Measurements from ENCODE around the gene NAA16. TPM values are rescaled to one million over a fixed set of nuclear protein-coding genes. Genes with fewer than 3 reads are reported as not detected.
"Not testable (repeated sequence)": the region's sequence is repeated elsewhere in the genome, so short reads cannot be mapped to it uniquely, and the experiment has no call there.

NAA16 gene
- total RNA-seq, 1 experiment from 2014 or later: 9.8 TPM

DNA sequence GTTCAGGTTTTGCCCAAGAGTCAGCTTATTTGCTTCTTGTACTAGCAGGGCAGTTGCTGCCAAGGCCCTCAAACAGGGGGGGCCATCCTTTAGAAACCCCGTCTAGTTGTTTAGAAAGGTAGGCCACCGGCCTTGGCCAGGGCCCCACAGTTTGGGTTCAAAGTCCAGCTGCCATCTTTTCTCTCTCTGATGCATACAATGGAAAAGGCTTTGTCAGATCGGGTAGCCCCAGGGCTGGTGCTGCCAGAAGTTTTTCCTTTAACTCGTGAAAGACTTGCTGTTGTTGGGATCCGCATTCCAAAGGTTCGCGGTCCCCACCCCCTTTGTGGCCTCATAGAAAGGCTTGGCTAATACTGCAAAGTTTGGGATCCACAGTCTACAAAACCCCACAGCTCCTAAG is 110.9 kb downstream of the NAA16 start:
- H2AFZ ChIP-seq (ENCODE audit: low read length); CTCF ChIA-PET; H3K9ac ChIP-seq (ENCODE audit: low read length); DNase-seq; H3K9me2 ChIP-seq (replicated peaks; ENCODE audit: low read length); H3K4me3 ChIP-seq (ENCODE audit: low read length); H3K4me1 ChIP-seq (ENCODE audit: insufficient read depth, low read length); H3K4me2 ChIP-seq (ENCODE audit: low read length); H3K27me3 ChIP-seq (ENCODE audit: low read length); H4K20me1 ChIP-seq (ENCODE audit: low read length); H3K9me3 ChIP-seq (ENCODE audit: low read length); BruUV-seq (replicated peaks); ATAC-seq; POLR2A ChIA-PET (ENCODE audit: unreplicated experiment); intact Hi-C loops (cut with micrococcal nuclease); H3K27ac ChIP-seq (ENCODE audit: low read length); H3K79me2 ChIP-seq (ENCODE audit: low read length); H3F3A ChIP-seq (ENCODE audit: low read length, unreplicated experiment); H3K36me3 ChIP-seq (ENCODE audit: low read depth, low read length): not testable (repeated sequence)

DNA sequence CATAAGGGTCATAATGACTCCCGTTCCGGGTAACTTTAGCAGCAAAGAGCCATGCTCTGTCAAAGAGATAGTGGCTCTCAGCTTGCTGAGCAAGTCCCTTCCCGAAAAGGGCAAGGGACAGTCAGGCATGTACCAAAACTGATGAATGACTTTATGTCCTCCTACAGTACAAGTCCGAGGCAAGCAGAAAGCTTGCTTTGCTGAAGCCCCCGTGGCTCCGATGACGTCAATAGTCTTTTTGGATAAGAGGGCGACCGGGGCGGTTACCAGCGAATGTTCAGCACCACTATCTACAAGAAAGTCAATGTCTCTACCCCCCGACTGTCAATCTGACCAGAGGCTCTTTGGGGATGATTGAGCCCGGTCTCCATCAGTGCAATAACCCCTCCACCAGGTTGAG is 112.2 kb downstream of the NAA16 start:
- DNase-seq; H3K27me3 ChIP-seq (ENCODE audit: low read length); H3K9me3 ChIP-seq (ENCODE audit: low read length); H3F3A ChIP-seq (ENCODE audit: low read length, unreplicated experiment); BruUV-seq (replicated peaks); H3K27ac ChIP-seq (ENCODE audit: low read length); CTCF ChIA-PET; H3K79me2 ChIP-seq (ENCODE audit: low read length); H3K9me2 ChIP-seq (replicated peaks; ENCODE audit: low read length); H4K20me1 ChIP-seq (ENCODE audit: low read length); H3K4me2 ChIP-seq (ENCODE audit: low read length); ATAC-seq; POLR2A ChIA-PET (ENCODE audit: unreplicated experiment); H2AFZ ChIP-seq (ENCODE audit: low read length); intact Hi-C loops (cut with micrococcal nuclease); H3K4me1 ChIP-seq (ENCODE audit: insufficient read depth, low read length); H3K36me3 ChIP-seq (ENCODE audit: low read depth, low read length); H3K9ac ChIP-seq (ENCODE audit: low read length); H3K4me3 ChIP-seq (ENCODE audit: low read length): not testable (repeated sequence)

GRCh38 chr13:41424675-41425074 is 113.6 kb downstream of the NAA16 start:
- H2AFZ ChIP-seq (ENCODE audit: low read length); H4K20me1 ChIP-seq (ENCODE audit: low read length); POLR2A ChIA-PET (ENCODE audit: unreplicated experiment); H3K9ac ChIP-seq (ENCODE audit: low read length); H3K27ac ChIP-seq (ENCODE audit: low read length); H3K4me2 ChIP-seq (ENCODE audit: low read length); intact Hi-C loops (cut with micrococcal nuclease); H3K79me2 ChIP-seq (ENCODE audit: low read length); H3K9me3 ChIP-seq (ENCODE audit: low read length); BruUV-seq (replicated peaks); H3F3A ChIP-seq (ENCODE audit: low read length, unreplicated experiment); H3K4me1 ChIP-seq (ENCODE audit: insufficient read depth, low read length); ATAC-seq; H3K27me3 ChIP-seq (ENCODE audit: low read length); H3K4me3 ChIP-seq (ENCODE audit: low read length); CTCF ChIA-PET; H3K9me2 ChIP-seq (replicated peaks; ENCODE audit: low read length); DNase-seq; H3K36me3 ChIP-seq (ENCODE audit: low read depth, low read length): not testable (repeated sequence)

DNA sequence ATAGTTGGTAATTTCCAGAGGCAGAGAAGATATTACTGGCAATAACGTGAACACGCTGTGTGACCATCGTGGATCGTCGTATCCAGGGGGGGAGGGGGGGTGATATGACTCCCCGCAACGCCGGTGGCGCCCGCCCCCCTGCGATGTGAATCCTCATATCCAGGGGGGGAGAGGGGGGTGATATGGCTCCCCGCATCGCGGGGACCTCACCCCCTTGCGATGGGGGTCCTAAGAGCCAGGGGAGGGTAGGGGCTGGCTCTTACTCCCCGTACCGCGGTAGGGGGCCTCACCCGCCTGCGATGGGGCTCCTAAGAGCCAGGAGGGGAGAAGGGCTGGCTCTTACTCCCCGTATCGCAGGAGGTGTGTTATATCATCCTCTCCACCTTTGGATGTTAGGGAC is 115.0 kb downstream of the NAA16 start:
- Histone ChIP-seq H4K20me1 (ENCODE audit: low read length) (no peaks in the 10 kb centered on the region), H3K36me3 (ENCODE audit: low read depth, low read length) (no peaks in the 10 kb centered on the region), H3K79me2 (ENCODE audit: low read length) (no peaks in the 10 kb centered on the region), H3K9me3 (ENCODE audit: low read length) (no peaks in the 10 kb centered on the region), H3K4me1 (ENCODE audit: insufficient read depth, low read length) (no peaks in the 10 kb centered on the region), H3K9me2 (replicated peaks; ENCODE audit: low read length) (no peaks in the 10 kb centered on the region), H3K4me2 (ENCODE audit: low read length) (no peak overlapping the region), H3K27ac (ENCODE audit: low read length) (no peak overlapping the region), H3F3A (ENCODE audit: low read length, unreplicated experiment) (no peaks in the 10 kb centered on the region), H3K27me3 (ENCODE audit: low read length) (no peaks in the 10 kb centered on the region), H2AFZ (ENCODE audit: low read length) (no peak overlapping the region), H3K4me3 (ENCODE audit: low read length) (no peak overlapping the region), H3K9ac (ENCODE audit: low read length) (no peak overlapping the region)
- DNase-seq (no peak), ATAC-seq (no peak)
- TF ChIP-seq, protein P1, sequence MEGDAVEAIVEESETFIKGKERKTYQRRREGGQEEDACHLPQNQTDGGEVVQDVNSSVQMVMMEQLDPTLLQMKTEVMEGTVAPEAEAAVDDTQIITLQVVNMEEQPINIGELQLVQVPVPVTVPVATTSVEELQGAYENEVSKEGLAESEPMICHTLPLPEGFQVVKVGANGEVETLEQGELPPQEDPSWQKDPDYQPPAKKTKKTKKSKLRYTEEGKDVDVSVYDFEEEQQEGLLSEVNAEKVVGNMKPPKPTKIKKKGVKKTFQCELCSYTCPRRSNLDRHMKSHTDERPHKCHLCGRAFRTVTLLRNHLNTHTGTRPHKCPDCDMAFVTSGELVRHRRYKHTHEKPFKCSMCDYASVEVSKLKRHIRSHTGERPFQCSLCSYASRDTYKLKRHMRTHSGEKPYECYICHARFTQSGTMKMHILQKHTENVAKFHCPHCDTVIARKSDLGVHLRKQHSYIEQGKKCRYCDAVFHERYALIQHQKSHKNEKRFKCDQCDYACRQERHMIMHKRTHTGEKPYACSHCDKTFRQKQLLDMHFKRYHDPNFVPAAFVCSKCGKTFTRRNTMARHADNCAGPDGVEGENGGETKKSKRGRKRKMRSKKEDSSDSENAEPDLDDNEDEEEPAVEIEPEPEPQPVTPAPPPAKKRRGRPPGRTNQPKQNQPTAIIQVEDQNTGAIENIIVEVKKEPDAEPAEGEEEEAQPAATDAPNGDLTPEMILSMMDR (conservative IDR thresholded peaks at IDR 0.05; ENCODE audit: low read depth, low read length): no peak
- no TSS peak for BruUV-seq (replicated peaks)
- ChIA-PET CTCF (no interaction called here), POLR2A (ENCODE audit: unreplicated experiment) (no interaction called here)
- intact Hi-C loops (cut with micrococcal nuclease): no loop called here

Other genes with a start within 250 kb of the NAA16 start
- gene WBP4, start 249.8 kb upstream of the NAA16 start, total RNA-seq (2014; rRNA removed): 6.4 and 7.3 TPM in 2 replicates
- 4.4 and 5.1 TPM in 2 replicates for gene KBTBD6, start 178.5 kb upstream of the NAA16 start, total RNA-seq (2014; rRNA removed)
- 1.0 and 1.6 TPM in 2 replicates for gene KBTBD7, start 116.7 kb upstream of the NAA16 start, total RNA-seq (2014; rRNA removed)
- 4.7 and 8.2 TPM in 2 replicates for gene MTRF1, start 47.7 kb upstream of the NAA16 start, total RNA-seq (2014; rRNA removed)
- 2.4 and 2.6 TPM in 2 replicates for gene RGCC, start 146.3 kb downstream of the NAA16 start, total RNA-seq (2014; rRNA removed)